ENCODE data around the gene TMPRSS11D. TPM values are rescaled to one million over a fixed set of nuclear protein-coding genes. Genes with fewer than 3 reads are reported as not detected.

The TMPRSS11D gene
- total RNA-seq, 6 experiments from 2014 or later, result not detected

GRCh38 chr4:67896421-67897065 is 12.7 kb upstream of the TMPRSS11D start:
- DNase-seq (no peak), ATAC-seq (no peak)
- TF ChIP-seq, protein P1, sequence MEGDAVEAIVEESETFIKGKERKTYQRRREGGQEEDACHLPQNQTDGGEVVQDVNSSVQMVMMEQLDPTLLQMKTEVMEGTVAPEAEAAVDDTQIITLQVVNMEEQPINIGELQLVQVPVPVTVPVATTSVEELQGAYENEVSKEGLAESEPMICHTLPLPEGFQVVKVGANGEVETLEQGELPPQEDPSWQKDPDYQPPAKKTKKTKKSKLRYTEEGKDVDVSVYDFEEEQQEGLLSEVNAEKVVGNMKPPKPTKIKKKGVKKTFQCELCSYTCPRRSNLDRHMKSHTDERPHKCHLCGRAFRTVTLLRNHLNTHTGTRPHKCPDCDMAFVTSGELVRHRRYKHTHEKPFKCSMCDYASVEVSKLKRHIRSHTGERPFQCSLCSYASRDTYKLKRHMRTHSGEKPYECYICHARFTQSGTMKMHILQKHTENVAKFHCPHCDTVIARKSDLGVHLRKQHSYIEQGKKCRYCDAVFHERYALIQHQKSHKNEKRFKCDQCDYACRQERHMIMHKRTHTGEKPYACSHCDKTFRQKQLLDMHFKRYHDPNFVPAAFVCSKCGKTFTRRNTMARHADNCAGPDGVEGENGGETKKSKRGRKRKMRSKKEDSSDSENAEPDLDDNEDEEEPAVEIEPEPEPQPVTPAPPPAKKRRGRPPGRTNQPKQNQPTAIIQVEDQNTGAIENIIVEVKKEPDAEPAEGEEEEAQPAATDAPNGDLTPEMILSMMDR (IDR thresholded peaks at IDR 0.05), result no peak
- H3K27ac ChIP-seq, result no peak overlapping the region
- H3K4me3 ChIP-seq, result no peak overlapping the region
- intact Hi-C loops (cut with DNase I), result no loop called here
- H3K36me3 ChIP-seq, result no peaks in the 10 kb centered on the region
- WGBS (ENCODE audit: insufficient coverage, low coverage, low lambda C conversion rate, missing lambda C conversion rate), result 95% methylated on average over 6 of the region's 26 CpGs
- no peaks in the 10 kb centered on the region for H3K9me3 ChIP-seq
- no peaks in the 10 kb centered on the region for H3K4me1 ChIP-seq
- no peaks in the 10 kb centered on the region for H3K27me3 ChIP-seq

GRCh38 chr4:67894659-67895058 is 10.9 kb upstream of the TMPRSS11D start:
- no peaks in the 10 kb centered on the region for H3K9me3 ChIP-seq
- no peak overlapping the region for H3K27ac ChIP-seq
- intact Hi-C loops (cut with DNase I), result no loop called here
- TF ChIP-seq POLR2A (IDR thresholded peaks at IDR 0.05), result no peak
- TF ChIP-seq, protein P1 (IDR thresholded peaks at IDR 0.05), result no peak
- no peak overlapping the region for H3K4me3 ChIP-seq
- DNase-seq, result no peak
- no peaks in the 10 kb centered on the region for H3K36me3 ChIP-seq
- WGBS (ENCODE audit: insufficient coverage, low coverage, low lambda C conversion rate, missing lambda C conversion rate), result 50% methylated on average over 1 of the region's 1 CpG
- H3K4me1 ChIP-seq, result no peaks in the 10 kb centered on the region
- H3K27me3 ChIP-seq, result no peaks in the 10 kb centered on the region
- no peak for ATAC-seq

GRCh38 chr4:67892905-67893304 is 9.1 kb upstream of the TMPRSS11D start:
- Histone ChIP-seq H3K4me1 (no peaks in the 10 kb centered on the region), H3K27ac (no peak overlapping the region), H3K27me3 (no peaks in the 10 kb centered on the region), H3K36me3 (no peaks in the 10 kb centered on the region), H3K4me3 (no peak overlapping the region), H3K9me3 (no peaks in the 10 kb centered on the region)
- ATAC-seq (no peak), DNase-seq (no peak)
- intact Hi-C loops (cut with DNase I), result no loop called here
- no peak for TF ChIP-seq POLR2A (IDR thresholded peaks at IDR 0.05)
- TF ChIP-seq, protein P1 (IDR thresholded peaks at IDR 0.05), result no peak
- WGBS (ENCODE audit: insufficient coverage, low coverage, low lambda C conversion rate, missing lambda C conversion rate), result 63% methylated on average over 2 of the region's 3 CpGs

DNA sequence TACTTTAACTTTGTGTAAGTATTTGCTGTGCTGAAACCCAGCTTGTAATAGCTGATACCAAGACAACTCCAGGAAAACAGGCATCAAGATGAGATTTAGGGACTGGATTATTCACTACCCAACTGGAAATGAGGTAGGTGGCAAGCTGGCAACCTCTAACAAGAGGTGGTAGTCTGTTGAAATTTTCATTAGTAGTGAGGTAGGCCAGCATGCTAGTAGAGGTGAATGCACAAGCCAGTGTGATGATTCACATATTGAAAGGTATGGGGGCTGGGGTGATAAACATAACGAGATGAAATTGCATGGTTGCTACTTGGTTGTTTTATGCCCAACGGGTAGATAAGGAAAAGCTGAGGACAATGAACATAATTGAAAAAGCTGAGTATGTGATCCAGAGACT is 8.5 kb upstream of the TMPRSS11D start:
- H3K4me3 ChIP-seq, result no peak overlapping the region
- intact Hi-C loops (cut with DNase I), result no loop called here
- DNase-seq (no peak), ATAC-seq (no peak)
- no peaks in the 10 kb centered on the region for H3K4me1 ChIP-seq
- no peaks in the 10 kb centered on the region for H3K27me3 ChIP-seq
- H3K36me3 ChIP-seq, result no peaks in the 10 kb centered on the region
- 66% methylated on average over 2 of the region's 2 CpGs for WGBS (ENCODE audit: insufficient coverage, low coverage, low lambda C conversion rate, missing lambda C conversion rate)
- TF ChIP-seq POLR2A (IDR thresholded peaks at IDR 0.05), result no peak
- no peaks in the 10 kb centered on the region for H3K9me3 ChIP-seq
- H3K27ac ChIP-seq, result no peak overlapping the region

GRCh38 chr4:67891645-67892044 is 7.8 kb upstream of the TMPRSS11D start:
- Histone ChIP-seq H3K9me3 (no peaks in the 10 kb centered on the region), H3K27ac (no peak overlapping the region), H3K27me3 (no peaks in the 10 kb centered on the region), H3K4me1 (no peaks in the 10 kb centered on the region), H3K36me3 (no peaks in the 10 kb centered on the region), H3K4me3 (no peak overlapping the region)
- DNase-seq (no peak), ATAC-seq (no peak)
- no peak for TF ChIP-seq POLR2A (IDR thresholded peaks at IDR 0.05)
- TF ChIP-seq, protein P1 (IDR thresholded peaks at IDR 0.05), result no peak
- intact Hi-C loops (cut with DNase I), result no loop called here

All from right lobe of liver (tissue), 6 donors.